Calu3 (cell line): Measurements from ENCODE around the gene NEB. TPM values are rescaled to one million over a fixed set of nuclear protein-coding genes. Genes with fewer than 3 reads are reported as not detected.

Experiments
- BruUV-seq: library from RNA; stranded (reverse); fragments of 400-500 nt; replicated peaks from 2 replicates; lab custom pipeline; 2021; lab: Mats Ljungman, UMichigan
- CTCF ChIA-PET: fragments of 300-600 bp; sonication (Branson Sonifier 250); formaldehyde crosslinking; loops from one replicate; lab custom pipeline; 2022; ENCODE audit warnings: antibody characterized with exemption; lab: Charles Lee
- DNase-seq: peaks from one replicate; pipeline ENCODE4 v3.0.0; 2022
- H3K27ac Mint-ChIP-seq: one replicate; pipeline ENCODE4 v1.8.0; 2022; ENCODE audit warnings: mixed read lengths; ENCODE audit not compliant: unreplicated experiment
- H3K27me3 Mint-ChIP-seq: one replicate; pipeline ENCODE4 v1.8.0; 2022; ENCODE audit warnings: mixed read lengths; ENCODE audit not compliant: unreplicated experiment
- H3K36me3 Mint-ChIP-seq: one replicate; pipeline ENCODE4 v1.8.0; 2022; ENCODE audit warnings: mild to moderate bottlenecking, moderate library complexity, mixed read lengths; ENCODE audit not compliant: insufficient read depth, unreplicated experiment
- H3K4me1 Mint-ChIP-seq: one replicate; pipeline ENCODE4 v1.8.0; 2022; ENCODE audit warnings: mild to moderate bottlenecking, low read depth, mixed read lengths; ENCODE audit not compliant: unreplicated experiment
- H3K4me3 Mint-ChIP-seq: one replicate; pipeline ENCODE4 v1.8.0; 2022; ENCODE audit warnings: mild to moderate bottlenecking, low read depth, moderate library complexity, mixed read lengths; ENCODE audit not compliant: unreplicated experiment
- H3K9me3 Mint-ChIP-seq: one replicate; pipeline ENCODE4 v1.8.0; 2022; ENCODE audit warnings: low read depth, mixed read lengths; ENCODE audit not compliant: unreplicated experiment
- intact Hi-C: fragments of 100-400 bp; cut with micrococcal nuclease; formaldehyde crosslinking; loops from one replicate; pipeline ENCODE4 v1.10.0; 2022; ENCODE audit not compliant: unreplicated experiment
- total RNA-seq: library from RNA; stranded (reverse); gene quantifications from 2 replicates; pipeline ENCODE4 v1.2.3, GENCODE V29; 2022
- TF ChIP-seq, protein P1 (sequence below): fragments of 200-600 bp; IDR thresholded peaks from one replicate; pipeline ENCODE4 v1.8.0; 2022; ENCODE audit warnings: antibody characterized with exemption; ENCODE audit not compliant: unreplicated experiment

NEB gene
- total RNA-seq, 1 experiment from 2014 or later, result 27.5 TPM

DNA sequence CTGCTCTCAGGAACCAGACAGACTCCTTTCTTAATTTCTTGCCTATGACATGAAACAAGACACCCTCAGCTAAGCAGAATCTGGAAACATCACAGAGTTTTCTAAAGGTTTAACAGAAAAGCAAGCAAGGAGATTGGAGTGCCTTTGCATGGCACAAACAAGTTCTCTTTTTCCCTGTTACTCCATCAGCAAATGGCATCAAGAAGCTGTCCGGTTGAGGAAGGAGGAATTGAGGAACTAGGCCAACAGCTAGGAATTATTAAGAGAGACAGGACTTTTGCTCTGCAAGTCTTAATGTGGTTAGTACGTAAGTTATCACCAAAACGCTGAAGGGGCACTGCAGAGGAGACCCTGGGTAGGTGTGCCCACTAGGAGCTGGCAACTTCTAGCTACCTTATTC lies 53.2 kb downstream of the NEB start:
- CTCF ChIA-PET, result no interaction called here
- no TSS peak for BruUV-seq
- intact Hi-C loops, result no loop called here
- no peak for DNase-seq
- Mint-ChIP-seq H3K4me3 (no peak overlapping the region), H3K4me1 (no peaks in the 10 kb centered on the region), H3K9me3 (no peaks in the 10 kb centered on the region), H3K27ac (no peak overlapping the region), H3K36me3 (no peaks in the 10 kb centered on the region), H3K27me3 (no peaks in the 10 kb centered on the region)
- TF ChIP-seq, protein P1, sequence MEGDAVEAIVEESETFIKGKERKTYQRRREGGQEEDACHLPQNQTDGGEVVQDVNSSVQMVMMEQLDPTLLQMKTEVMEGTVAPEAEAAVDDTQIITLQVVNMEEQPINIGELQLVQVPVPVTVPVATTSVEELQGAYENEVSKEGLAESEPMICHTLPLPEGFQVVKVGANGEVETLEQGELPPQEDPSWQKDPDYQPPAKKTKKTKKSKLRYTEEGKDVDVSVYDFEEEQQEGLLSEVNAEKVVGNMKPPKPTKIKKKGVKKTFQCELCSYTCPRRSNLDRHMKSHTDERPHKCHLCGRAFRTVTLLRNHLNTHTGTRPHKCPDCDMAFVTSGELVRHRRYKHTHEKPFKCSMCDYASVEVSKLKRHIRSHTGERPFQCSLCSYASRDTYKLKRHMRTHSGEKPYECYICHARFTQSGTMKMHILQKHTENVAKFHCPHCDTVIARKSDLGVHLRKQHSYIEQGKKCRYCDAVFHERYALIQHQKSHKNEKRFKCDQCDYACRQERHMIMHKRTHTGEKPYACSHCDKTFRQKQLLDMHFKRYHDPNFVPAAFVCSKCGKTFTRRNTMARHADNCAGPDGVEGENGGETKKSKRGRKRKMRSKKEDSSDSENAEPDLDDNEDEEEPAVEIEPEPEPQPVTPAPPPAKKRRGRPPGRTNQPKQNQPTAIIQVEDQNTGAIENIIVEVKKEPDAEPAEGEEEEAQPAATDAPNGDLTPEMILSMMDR, result no peak

GRCh38 chr2:151679994-151680393 lies 54.3 kb downstream of the NEB start:
- no TSS peak for BruUV-seq
- TF ChIP-seq, protein P1, result no peak
- Mint-ChIP-seq H3K9me3 (no peaks in the 10 kb centered on the region), H3K27ac (no peak overlapping the region), H3K27me3 (no peaks in the 10 kb centered on the region), H3K4me1 (no peaks in the 10 kb centered on the region), H3K4me3 (no peak overlapping the region), H3K36me3 (no peaks in the 10 kb centered on the region)
- intact Hi-C loops, result no loop called here
- CTCF ChIA-PET, result no interaction called here
- no peak for DNase-seq

- TF ChIP-seq, protein P1, result no peak
- no peak for DNase-seq
- intact Hi-C loops, result no loop called here
- BruUV-seq, result no TSS peak
- Mint-ChIP-seq H3K27ac (no peak overlapping the region), H3K36me3 (no peaks in the 10 kb centered on the region), H3K27me3 (no peaks in the 10 kb centered on the region), H3K4me1 (no peaks in the 10 kb centered on the region), H3K4me3 (no peak overlapping the region), H3K9me3 (no peaks in the 10 kb centered on the region)
- CTCF ChIA-PET, result no interaction called here
Measured at GRCh38 chr2:151678849-151679248, 55.4 kb downstream of the NEB start.

GRCh38 chr2:151673016-151673415 lies 61.3 kb downstream of the NEB start:
- H3K27ac Mint-ChIP-seq, result no peak overlapping the region
- no peaks in the 10 kb centered on the region for H3K36me3 Mint-ChIP-seq
- DNase-seq, result no peak
- no TSS peak for BruUV-seq
- H3K9me3 Mint-ChIP-seq, result no peaks in the 10 kb centered on the region
- intact Hi-C loops, result no loop called here
- H3K4me1 Mint-ChIP-seq, result peaks cover 11% of the 10 kb centered on the region
- CTCF ChIA-PET, result interaction anchor here (0.6 kb wide), 1 partner anchor 56 kb away, joined by 3 read pairs; no protein-coding TSS in a partner anchor
- H3K27me3 Mint-ChIP-seq, result no peaks in the 10 kb centered on the region
- no peak overlapping the region for H3K4me3 Mint-ChIP-seq
- TF ChIP-seq, protein P1, result no peak
